ENCODE data around the gene UBA1.

The UBA1 gene

GRCh38 chrX:47206316-47206715, 12.7 kb downstream of the UBA1 start:
- Histone ChIP-seq H3K4me2 (no peak overlapping the region), H3K9ac (no peak overlapping the region), H3K79me2 (ENCODE audit: insufficient read depth, low read depth) (no peaks in the 10 kb centered on the region), H3K36me3 (ENCODE audit: insufficient read depth) (no peaks in the 10 kb centered on the region; the same call in 1 of the 2 replicates), H3K4me3 (IDR thresholded peaks at IDR 0.05; ENCODE audit: insufficient read depth, low read depth, low read length) (no peak overlapping the region), H2AFZ (ENCODE audit: low read depth) (no peak overlapping the region), H4K20me1 (ENCODE audit: insufficient read depth) (no peaks in the 10 kb centered on the region), H3K4me1 (ENCODE audit: low read depth, poor library complexity, severe bottlenecking) (no peaks in the 10 kb centered on the region), H3K27me3 (ENCODE audit: insufficient read depth, low read depth) (no peaks in the 10 kb centered on the region), H3K27ac (no peak overlapping the region)
- TF ChIP-seq, protein P1, sequence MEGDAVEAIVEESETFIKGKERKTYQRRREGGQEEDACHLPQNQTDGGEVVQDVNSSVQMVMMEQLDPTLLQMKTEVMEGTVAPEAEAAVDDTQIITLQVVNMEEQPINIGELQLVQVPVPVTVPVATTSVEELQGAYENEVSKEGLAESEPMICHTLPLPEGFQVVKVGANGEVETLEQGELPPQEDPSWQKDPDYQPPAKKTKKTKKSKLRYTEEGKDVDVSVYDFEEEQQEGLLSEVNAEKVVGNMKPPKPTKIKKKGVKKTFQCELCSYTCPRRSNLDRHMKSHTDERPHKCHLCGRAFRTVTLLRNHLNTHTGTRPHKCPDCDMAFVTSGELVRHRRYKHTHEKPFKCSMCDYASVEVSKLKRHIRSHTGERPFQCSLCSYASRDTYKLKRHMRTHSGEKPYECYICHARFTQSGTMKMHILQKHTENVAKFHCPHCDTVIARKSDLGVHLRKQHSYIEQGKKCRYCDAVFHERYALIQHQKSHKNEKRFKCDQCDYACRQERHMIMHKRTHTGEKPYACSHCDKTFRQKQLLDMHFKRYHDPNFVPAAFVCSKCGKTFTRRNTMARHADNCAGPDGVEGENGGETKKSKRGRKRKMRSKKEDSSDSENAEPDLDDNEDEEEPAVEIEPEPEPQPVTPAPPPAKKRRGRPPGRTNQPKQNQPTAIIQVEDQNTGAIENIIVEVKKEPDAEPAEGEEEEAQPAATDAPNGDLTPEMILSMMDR (conservative IDR thresholded peaks at IDR 0.05; ENCODE audit: low read depth, low read length) = no peak

GRCh38 chrX:47208108-47208507, 14.5 kb downstream of the UBA1 start:
- Histone ChIP-seq H3K36me3 (ENCODE audit: insufficient read depth) (no peaks in the 10 kb centered on the region; the same call in 1 of the 2 replicates), H3K4me3 (IDR thresholded peaks at IDR 0.05; ENCODE audit: insufficient read depth, low read depth, low read length) (no peak overlapping the region)

GRCh38 chrX:47209508-47210238, 16.0 kb downstream of the UBA1 start:
- H3K4me3 ChIP-seq (IDR thresholded peaks at IDR 0.05; ENCODE audit: insufficient read depth, low read depth, low read length) = no peak overlapping the region
- no peaks in the 10 kb centered on the region for H3K27me3 ChIP-seq (ENCODE audit: insufficient read depth, low read depth)
- no peaks in the 10 kb centered on the region; the same call in 1 of the 2 replicates for H3K36me3 ChIP-seq (ENCODE audit: insufficient read depth)
- no peak overlapping the region for H3K27ac ChIP-seq
- no peak overlapping the region for H2AFZ ChIP-seq (ENCODE audit: low read depth)
- H3K9ac ChIP-seq = no peak overlapping the region
- H3K4me2 ChIP-seq = no peak overlapping the region
- no peaks in the 10 kb centered on the region for H4K20me1 ChIP-seq (ENCODE audit: insufficient read depth)
- no peaks in the 10 kb centered on the region for H3K79me2 ChIP-seq (ENCODE audit: insufficient read depth, low read depth)
- TF ChIP-seq, protein P1 (conservative IDR thresholded peaks at IDR 0.05; ENCODE audit: low read depth, low read length) = no peak
- H3K4me1 ChIP-seq (ENCODE audit: low read depth, poor library complexity, severe bottlenecking) = no peaks in the 10 kb centered on the region

More at GRCh38 chrX:47208108-47208507, 14.5 kb downstream of the UBA1 start:
- H3K79me2 ChIP-seq (ENCODE audit: insufficient read depth, low read depth) = no peaks in the 10 kb centered on the region
- TF ChIP-seq, protein P1 (conservative IDR thresholded peaks at IDR 0.05; ENCODE audit: low read depth, low read length) = no peak
- H4K20me1 ChIP-seq (ENCODE audit: insufficient read depth) = no peaks in the 10 kb centered on the region
- no peak overlapping the region for H3K27ac ChIP-seq
- no peaks in the 10 kb centered on the region for H3K27me3 ChIP-seq (ENCODE audit: insufficient read depth, low read depth)
- H3K4me2 ChIP-seq = no peak overlapping the region
- H3K9ac ChIP-seq = no peak overlapping the region
- H3K4me1 ChIP-seq (ENCODE audit: low read depth, poor library complexity, severe bottlenecking) = no peaks in the 10 kb centered on the region
- H2AFZ ChIP-seq (ENCODE audit: low read depth) = no peak overlapping the region

- H3K4me1 ChIP-seq (ENCODE audit: low read depth, poor library complexity, severe bottlenecking) = no peaks in the 10 kb centered on the region
- no peaks in the 10 kb centered on the region for H3K27me3 ChIP-seq (ENCODE audit: insufficient read depth, low read depth)
- no peak overlapping the region for H3K4me2 ChIP-seq
- H2AFZ ChIP-seq (ENCODE audit: low read depth) = no peak overlapping the region
- no peaks in the 10 kb centered on the region for H4K20me1 ChIP-seq (ENCODE audit: insufficient read depth)
- no peak overlapping the region for H3K27ac ChIP-seq
- TF ChIP-seq, protein P1 (conservative IDR thresholded peaks at IDR 0.05; ENCODE audit: low read depth, low read length) = no peak
- H3K36me3 ChIP-seq (ENCODE audit: insufficient read depth) = no peaks in the 10 kb centered on the region; the same call in 1 of the 2 replicates
- H3K4me3 ChIP-seq (IDR thresholded peaks at IDR 0.05; ENCODE audit: insufficient read depth, low read depth, low read length) = no peak overlapping the region
- H3K79me2 ChIP-seq (ENCODE audit: insufficient read depth, low read depth) = no peaks in the 10 kb centered on the region
- H3K9ac ChIP-seq = no peak overlapping the region
Observed at GRCh38 chrX:47210661-47211425, 17.2 kb downstream of the UBA1 start.
